Measurements from ENCODE around the gene CHAF1A.

CHAF1A gene

GRCh38 chr19:4402171-4403004, at the start of gene CHAF1A:
TSS of gene CHAF1A (plus strand) at chr19:4402640. CDS start at chr19:4402763, 123 bp downstream.
- DNase-seq: peak; percentile 100

- peak; percentile 34 for DNase-seq
These were observed 49.7 kb upstream of the CHAF1A start for GRCh38 chr19:4352701-4353121.

GRCh38 chr19:4354282-4354681, 48.2 kb upstream of the CHAF1A start:
- no peak for DNase-seq

GRCh38 chr19:4354897-4355296, 47.5 kb upstream of the CHAF1A start:
- DNase-seq: no peak

- no peak for DNase-seq
These were observed 45.2 kb upstream of the CHAF1A start for GRCh38 chr19:4357095-4357797.

- no peak for DNase-seq
These were observed 44.5 kb upstream of the CHAF1A start for GRCh38 chr19:4357921-4358326.

GRCh38 chr19:4358709-4359626, 43.5 kb upstream of the CHAF1A start:
- DNase-seq: no peak

- no peak for DNase-seq
These were observed 42.8 kb upstream of the CHAF1A start for GRCh38 chr19:4359627-4360000.

- DNase-seq: no peak
These were observed 42.3 kb upstream of the CHAF1A start for GRCh38 chr19:4360081-4360569.

GRCh38 chr19:4360641-4361151, 41.7 kb upstream of the CHAF1A start:
- DNase-seq: no peak

- DNase-seq: no peak
These were observed 41.0 kb upstream of the CHAF1A start for GRCh38 chr19:4361152-4362046.

- no peak for DNase-seq
These were observed 40.2 kb upstream of the CHAF1A start for GRCh38 chr19:4362101-4362828.

- DNase-seq: no peak
These were observed 39.5 kb upstream of the CHAF1A start for GRCh38 chr19:4362831-4363545.

GRCh38 chr19:4363571-4364304, 38.7 kb upstream of the CHAF1A start:
- no peak for DNase-seq

GRCh38 chr19:4365341-4365740, 37.1 kb upstream of the CHAF1A start:
- no peak for DNase-seq

GRCh38 chr19:4365791-4366665, 36.4 kb upstream of the CHAF1A start:
- no peak for DNase-seq

- no peak for DNase-seq
These were observed 35.6 kb upstream of the CHAF1A start for GRCh38 chr19:4366666-4367335.

GRCh38 chr19:4367336-4367723, 35.1 kb upstream of the CHAF1A start:
- DNase-seq: no peak

All from NCI-H1105 (cell line).